Measurements from ENCODE around the gene AXDND1.
"Not testable (repeated sequence)": the region's sequence is repeated elsewhere in the genome, so short reads cannot be mapped to it uniquely, and the experiment has no call there.

AXDND1 gene

GRCh38 chr1:179417760-179418159 is 52.0 kb downstream of the AXDND1 start:
- H3K4me3 Mint-ChIP-seq; H3K27ac Mint-ChIP-seq; H3K36me3 Mint-ChIP-seq; DNase-seq (ENCODE audit: low spot score in 2 of 2); H3K4me1 Mint-ChIP-seq; ATAC-seq; H3K9me3 Mint-ChIP-seq: not testable (repeated sequence)

GRCh38 chr1:179418706-179419105 is 52.9 kb downstream of the AXDND1 start:
- not testable (repeated sequence) for H3K9me3 Mint-ChIP-seq; H3K36me3 Mint-ChIP-seq; H3K27ac Mint-ChIP-seq; H3K4me1 Mint-ChIP-seq; ATAC-seq; H3K4me3 Mint-ChIP-seq; DNase-seq (ENCODE audit: low spot score in 2 of 2)

GRCh38 chr1:179424610-179425009 is 58.8 kb downstream of the AXDND1 start:
- DNase-seq (ENCODE audit: low spot score in 2 of 2) (no peak), ATAC-seq (no peak)
- no peak overlapping the region for H3K27ac Mint-ChIP-seq

GRCh38 chr1:179425186-179425585 is 59.4 kb downstream of the AXDND1 start:
- DNase-seq (ENCODE audit: low spot score in 2 of 2) (no peak), ATAC-seq (no peak)
- Mint-ChIP-seq H3K27ac (no peak overlapping the region), H3K4me3 (no peak overlapping the region), H3K36me3 (no peaks in the 10 kb centered on the region), H3K9me3 (peaks cover 10% of the 10 kb centered on the region), H3K4me1 (no peaks in the 10 kb centered on the region)

More at GRCh38 chr1:179424610-179425009, 58.8 kb downstream of the AXDND1 start:
- peaks cover 10% of the 10 kb centered on the region for H3K9me3 Mint-ChIP-seq
- no peaks in the 10 kb centered on the region for H3K36me3 Mint-ChIP-seq
- H3K4me1 Mint-ChIP-seq, result no peaks in the 10 kb centered on the region
- H3K4me3 Mint-ChIP-seq, result no peak overlapping the region

GRCh38 chr1:179437171-179437570 is 71.4 kb downstream of the AXDND1 start:
- ATAC-seq, result no peak

GRCh38 chr1:179439646-179440045 is 73.9 kb downstream of the AXDND1 start:
- H3K4me1 Mint-ChIP-seq; H3K4me3 Mint-ChIP-seq; DNase-seq (ENCODE audit: low spot score in 2 of 2); ATAC-seq; H3K36me3 Mint-ChIP-seq; H3K27ac Mint-ChIP-seq; H3K9me3 Mint-ChIP-seq: not testable (repeated sequence)

More at GRCh38 chr1:179437171-179437570, 71.4 kb downstream of the AXDND1 start:
- no peak for DNase-seq (ENCODE audit: low spot score in 2 of 2)
- Mint-ChIP-seq H3K9me3 (no peaks in the 10 kb centered on the region), H3K4me3 (no peak overlapping the region), H3K4me1 (no peaks in the 10 kb centered on the region), H3K36me3 (no peaks in the 10 kb centered on the region), H3K27ac (no peak overlapping the region)

GRCh38 chr1:179440301-179440700 is 74.5 kb downstream of the AXDND1 start:
- ATAC-seq; H3K4me3 Mint-ChIP-seq; H3K36me3 Mint-ChIP-seq; H3K27ac Mint-ChIP-seq; H3K4me1 Mint-ChIP-seq; DNase-seq (ENCODE audit: low spot score in 2 of 2); H3K9me3 Mint-ChIP-seq: not testable (repeated sequence)

GRCh38 chr1:179440971-179441370 is 75.2 kb downstream of the AXDND1 start:
- Mint-ChIP-seq H3K9me3 (no peaks in the 10 kb centered on the region), H3K27ac (no peak overlapping the region), H3K4me3 (no peak overlapping the region), H3K4me1 (no peaks in the 10 kb centered on the region), H3K36me3 (no peaks in the 10 kb centered on the region)
- ATAC-seq, result no peak
- DNase-seq (ENCODE audit: low spot score in 2 of 2), result no peak

- no peak for DNase-seq (ENCODE audit: low spot score in 2 of 2)
- H3K4me3 Mint-ChIP-seq, result no peak overlapping the region
- no peaks in the 10 kb centered on the region for H3K4me1 Mint-ChIP-seq
- no peaks in the 10 kb centered on the region for H3K9me3 Mint-ChIP-seq
- no peak for ATAC-seq
- H3K36me3 Mint-ChIP-seq, result no peaks in the 10 kb centered on the region
- no peak overlapping the region for H3K27ac Mint-ChIP-seq
Observed at GRCh38 chr1:179441501-179441900, 75.7 kb downstream of the AXDND1 start.

- H3K4me3 Mint-ChIP-seq, H3K36me3 Mint-ChIP-seq, ATAC-seq: not testable (repeated sequence)
Observed at GRCh38 chr1:179442846-179443245, 77.1 kb downstream of the AXDND1 start.

GRCh38 chr1:179445593-179445992 is 79.8 kb downstream of the AXDND1 start:
- no peaks in the 10 kb centered on the region for H3K36me3 Mint-ChIP-seq
- DNase-seq (ENCODE audit: low spot score in 2 of 2) (no peak), ATAC-seq (no peak)
- no peak overlapping the region for H3K27ac Mint-ChIP-seq
- H3K9me3 Mint-ChIP-seq, result no peaks in the 10 kb centered on the region
- H3K4me1 Mint-ChIP-seq, result no peaks in the 10 kb centered on the region
- no peak overlapping the region for H3K4me3 Mint-ChIP-seq

More at GRCh38 chr1:179442846-179443245, 77.1 kb downstream of the AXDND1 start:
- not testable (repeated sequence) for DNase-seq (ENCODE audit: low spot score in 2 of 2); H3K4me1 Mint-ChIP-seq; H3K27ac Mint-ChIP-seq; H3K9me3 Mint-ChIP-seq

- Mint-ChIP-seq H3K36me3 (no peaks in the 10 kb centered on the region), H3K27ac (no peak overlapping the region), H3K4me3 (no peak overlapping the region), H3K4me1 (no peaks in the 10 kb centered on the region), H3K9me3 (no peaks in the 10 kb centered on the region)
- ATAC-seq, result no peak
- no peak for DNase-seq (ENCODE audit: low spot score in 2 of 2)
Observed at GRCh38 chr1:179447489-179447888, 81.7 kb downstream of the AXDND1 start.

- Mint-ChIP-seq H3K9me3 (no peaks in the 10 kb centered on the region), H3K27ac (no peak overlapping the region), H3K36me3 (no peaks in the 10 kb centered on the region), H3K4me3 (no peak overlapping the region), H3K4me1 (no peaks in the 10 kb centered on the region)
- no peak for ATAC-seq
- DNase-seq (ENCODE audit: low spot score in 2 of 2), result no peak
Observed at GRCh38 chr1:179448437-179449149, 82.8 kb downstream of the AXDND1 start.

GRCh38 chr1:179459606-179460206 is 93.9 kb downstream of the AXDND1 start:
- not testable (repeated sequence) for ATAC-seq; H3K9me3 Mint-ChIP-seq; H3K36me3 Mint-ChIP-seq; H3K4me3 Mint-ChIP-seq; H3K4me1 Mint-ChIP-seq; DNase-seq (ENCODE audit: low spot score in 2 of 2); H3K27ac Mint-ChIP-seq

GRCh38 chr1:179465661-179466060 is 99.9 kb downstream of the AXDND1 start:
- H3K4me3 Mint-ChIP-seq; H3K36me3 Mint-ChIP-seq; H3K27ac Mint-ChIP-seq; DNase-seq (ENCODE audit: low spot score in 2 of 2); ATAC-seq; H3K4me1 Mint-ChIP-seq; H3K9me3 Mint-ChIP-seq: not testable (repeated sequence)

GRCh38 chr1:179474713-179475112 is 108.9 kb downstream of the AXDND1 start:
- no peak overlapping the region for H3K4me3 Mint-ChIP-seq
- DNase-seq (ENCODE audit: low spot score in 2 of 2) (no peak), ATAC-seq (no peak)
- no peak overlapping the region for H3K27ac Mint-ChIP-seq
- H3K9me3 Mint-ChIP-seq, result peaks cover 25% of the 10 kb centered on the region
- no peaks in the 10 kb centered on the region for H3K4me1 Mint-ChIP-seq
- no peaks in the 10 kb centered on the region for H3K36me3 Mint-ChIP-seq

Data from stimulated activated effector memory CD8-positive, alpha-beta T cell treated with anti-CD3 and anti-CD28 coated beads, Interleukin-12 subunit alpha, Interleukin-12 subunit beta, amount 100 ng/mL, for 72 hours (primary cell).